Caco-2 (cell line): ENCODE measurements around the gene BRD7. TPM values are rescaled to one million over a fixed set of nuclear protein-coding genes. Genes with fewer than 3 reads are reported as not detected.

ENCODE experiments used
- BruUV-seq: library from RNA; stranded (reverse); fragments of 400-500 nt; replicated peaks from 2 replicates; lab custom pipeline; 2021; lab: Mats Ljungman, UMichigan
- CTCF ChIA-PET: fragments of 300-600 bp; sonication (Branson Sonifier 250); formaldehyde crosslinking; loops from one replicate; lab custom pipeline; 2022; ENCODE audit warnings: antibody characterized with exemption; lab: Charles Lee
- POLR2A ChIA-PET: fragments of 300-600 bp; sonication (Branson Sonifier 250); formaldehyde crosslinking; loops from one replicate; lab custom pipeline; 2022; ENCODE audit warnings: antibody characterized with exemption; lab: Charles Lee
- DNase-seq, 2 experiments: peaks; one replicate each; pipeline versions ENCODE4 v3.0.0 to v3.0.0-alpha.2; 2020 to 2022
- H3K27me3 ChIP-seq: replicated peaks from 2 replicates; pipeline ENCODE4 v1.6.0; 2011; ENCODE audit warnings: low read length; ENCODE audit not compliant: control insufficient read depth, insufficient read depth
- H3K36me3 ChIP-seq: 2 replicates; pipeline ENCODE4 v1.5.1; 2011; ENCODE audit warnings: low read length; ENCODE audit not compliant: control insufficient read depth, insufficient read depth
- H3K4me1 ChIP-seq: fragments of 250-450 bp; sonication (Bioruptor Pico); 2 replicates; pipeline ENCODE4 v1.5.1; 2020; ENCODE audit warnings: mild to moderate bottlenecking
- H3K4me3 ChIP-seq: 2 replicates; pipeline ENCODE4 v1.5.1; 2011; ENCODE audit warnings: low read depth, mild to moderate bottlenecking, control low read depth, low read length
- H3K9me3 ChIP-seq: fragments of 250-450 bp; sonication (Bioruptor Pico); 2 replicates; pipeline ENCODE4 v1.5.1; 2020; ENCODE audit warnings: mild to moderate bottlenecking, moderate library complexity
- H3K27ac Mint-ChIP-seq: one replicate; pipeline ENCODE4 v1.8.0; 2022; ENCODE audit warnings: mixed read lengths; ENCODE audit not compliant: unreplicated experiment
- H3K27me3 Mint-ChIP-seq: one replicate; pipeline ENCODE4 v1.8.0; 2022; ENCODE audit warnings: mixed read lengths; ENCODE audit not compliant: insufficient read depth, unreplicated experiment
- H3K36me3 Mint-ChIP-seq: one replicate; pipeline ENCODE4 v1.8.0; 2022; ENCODE audit warnings: mild to moderate bottlenecking, mixed read lengths; ENCODE audit not compliant: insufficient read depth, unreplicated experiment
- H3K4me1 Mint-ChIP-seq: one replicate; pipeline ENCODE4 v1.8.0; 2022; ENCODE audit warnings: low read depth, mixed read lengths; ENCODE audit not compliant: unreplicated experiment
- H3K4me3 Mint-ChIP-seq: one replicate; pipeline ENCODE4 v1.8.0; 2022; ENCODE audit warnings: mild to moderate bottlenecking, moderate library complexity, mixed read lengths; ENCODE audit not compliant: unreplicated experiment
- H3K9me3 Mint-ChIP-seq: one replicate; pipeline ENCODE4 v1.8.0; 2022; ENCODE audit warnings: mixed read lengths; ENCODE audit not compliant: unreplicated experiment
- CTCF ChIP-seq, 2 experiments: fragments of 200-600 bp in 1 of 2; IDR thresholded peaks; 1 replicate in 1 of 2; 2 replicates in 1 of 2; pipeline versions ENCODE4 v1.5.1 to v1.8.0; 2011 to 2022; ENCODE audit warnings: antibody characterized with exemption in 1 of 2, control low read depth in 1 of 2, inconsistent platforms in 1 of 2, low read depth in 1 of 2, low read length in 1 of 2, mild to moderate bottlenecking in 1 of 2, moderate library complexity in 1 of 2; ENCODE audit not compliant: insufficient read depth in 1 of 2, severe bottlenecking in 1 of 2, unreplicated experiment in 1 of 2
- intact Hi-C: fragments of 100-400 bp; cut with micrococcal nuclease; formaldehyde crosslinking; loops from one replicate; pipeline ENCODE4 v1.10.0; 2022; ENCODE audit not compliant: unreplicated experiment
- total RNA-seq: library from RNA; stranded (reverse); gene quantifications from 2 replicates; pipeline ENCODE4 v1.2.3, GENCODE V29; 2022

BRD7 gene
- total RNA-seq, 1 experiment from 2014 or later, result 170 TPM

GRCh38 chr16:50315346-50315997, 53.3 kb downstream of the BRD7 start:
- Mint-ChIP-seq H3K36me3 (peaks cover 94% of the 10 kb centered on the region), H3K27ac (peak overlapping the region; percentile 87), H3K9me3 (no peaks in the 10 kb centered on the region), H3K4me1 (peaks cover 28% of the 10 kb centered on the region), H3K27me3 (no peaks in the 10 kb centered on the region), H3K4me3 (no peak overlapping the region)
- no peak for DNase-seq
- no TSS peak for BruUV-seq
- TF ChIP-seq CTCF (IDR thresholded peaks at IDR 0.05; ENCODE audit: insufficient read depth in 1 of 2, low read depth in 1 of 2, low read length in 1 of 2, severe bottlenecking in 1 of 2, unreplicated experiment in 1 of 2), result no peak
- ChIA-PET POLR2A (no interaction called here), CTCF (interaction anchor here (1.0 kb wide), 1 partner anchor 39 kb away, joined by 5 read pairs; no protein-coding TSS in a partner anchor)
- Histone ChIP-seq H3K27me3 (no peaks in the 10 kb centered on the region), H3K36me3 (peaks cover 9% of the 10 kb centered on the region), H3K4me3 (no peak overlapping the region), H3K4me1 (peaks cover 40% of the 10 kb centered on the region), H3K9me3 (no peaks in the 10 kb centered on the region)
- intact Hi-C loops, result no loop called here

- Mint-ChIP-seq H3K27ac (peak overlapping the region; percentile 87), H3K36me3 (peaks cover 94% of the 10 kb centered on the region), H3K4me3 (no peak overlapping the region), H3K27me3 (no peaks in the 10 kb centered on the region), H3K9me3 (no peaks in the 10 kb centered on the region), H3K4me1 (peaks cover 36% of the 10 kb centered on the region)
- H3K27me3 ChIP-seq, result no peaks in the 10 kb centered on the region
- peaks cover 47% of the 10 kb centered on the region for H3K4me1 ChIP-seq
- DNase-seq, result no peak
- POLR2A ChIA-PET, result no interaction called here
- H3K36me3 ChIP-seq, result peaks cover 9% of the 10 kb centered on the region
- no TSS peak for BruUV-seq
- H3K9me3 ChIP-seq, result no peaks in the 10 kb centered on the region
- intact Hi-C loops, result loop anchor here (5.0 kb wide), 1 partner anchor 47 kb away; the partner anchor contains the start of gene ADCY7
- CTCF ChIA-PET, result interaction anchor here (0.9 to 1.0 kb wide), 2 partner anchors 13 to 40 kb away, joined by 4 to 5 read pairs; no protein-coding TSS in a partner anchor
- no peak overlapping the region for H3K4me3 ChIP-seq
- TF ChIP-seq CTCF (IDR thresholded peaks at IDR 0.05; ENCODE audit: insufficient read depth in 1 of 2, low read depth in 1 of 2, low read length in 1 of 2, severe bottlenecking in 1 of 2, unreplicated experiment in 1 of 2), result no peak
Observed at GRCh38 chr16:50314665-50315064, 54.1 kb downstream of the BRD7 start.

GRCh38 chr16:50313596-50314478, 55.0 kb downstream of the BRD7 start:
- no peaks in the 10 kb centered on the region for H3K9me3 Mint-ChIP-seq
- peak; percentile 82 to 85 for DNase-seq
- CTCF ChIA-PET, result interaction anchor here (0.9 to 1.5 kb wide), 8 partner anchors 13 to 493 kb away, joined by 3 to 9 read pairs (median 6); partner anchors contain the start of gene CNEP1R1

More at GRCh38 chr16:50313596-50314478, 55.0 kb downstream of the BRD7 start:
- Histone ChIP-seq H3K4me3 (no peak overlapping the region), H3K4me1 (peaks cover 44% of the 10 kb centered on the region), H3K27me3 (no peaks in the 10 kb centered on the region), H3K36me3 (peaks cover 9% of the 10 kb centered on the region), H3K9me3 (no peaks in the 10 kb centered on the region)
- no TSS peak for BruUV-seq
- H3K4me1 Mint-ChIP-seq, result peaks cover 36% of the 10 kb centered on the region
- intact Hi-C loops, result loop anchor here (1.0 to 5.0 kb wide), 2 partner anchors 47 to 69 kb away; partner anchors contain the start of gene ADCY7
- POLR2A ChIA-PET, result interaction anchor here (0.6 kb wide), 1 partner anchor 68 kb away, joined by 3 read pairs; no protein-coding TSS in a partner anchor
- no peak for TF ChIP-seq CTCF (IDR thresholded peaks at IDR 0.05; ENCODE audit: insufficient read depth in 1 of 2, low read depth in 1 of 2, low read length in 1 of 2, severe bottlenecking in 1 of 2, unreplicated experiment in 1 of 2)
- peak overlapping the region; percentile 87 for H3K27ac Mint-ChIP-seq
- peak overlapping the region; percentile 54 for H3K4me3 Mint-ChIP-seq
- peaks cover 94% of the 10 kb centered on the region for H3K36me3 Mint-ChIP-seq
- no peaks in the 10 kb centered on the region for H3K27me3 Mint-ChIP-seq
